Lower leg skin (tissue), 3 donors: ENCODE data around the gene FAM53B.

Experiments
- CTCF ChIP-seq, 3 donors: fragments of 450-650 bp; IDR thresholded peaks; one replicate each; pipeline ENCODE4 v1.5.1; 2016; ENCODE audit warnings: antibody characterized with exemption in 3 of 3, mild to moderate bottlenecking in 3 of 3, moderate library complexity in 2 of 3
- POLR2A ChIP-seq, 2 donors: fragments of 450-650 bp; IDR thresholded peaks; one replicate each; pipeline ENCODE4 v1.6.1; 2016 to 2017; ENCODE audit warnings: antibody characterized with exemption in 2 of 2, mild to moderate bottlenecking in 1 of 2, moderate library complexity in 1 of 2

- TF ChIP-seq CTCF (IDR thresholded peaks at IDR 0.05): no peak
- no peak for TF ChIP-seq POLR2A (IDR thresholded peaks at IDR 0.05)
These were observed 50.8 kb downstream of the FAM53B start for GRCh38 chr10:124693396-124693795.
